ENCODE data around the gene NUP93. TPM values are rescaled to one million over a fixed set of nuclear protein-coding genes. Genes with fewer than 3 reads are reported as not detected.

The NUP93 gene
- total RNA-seq, 1 donor from 2014 or later, result 81.7 TPM

- no peak overlapping the region for H3K4me3 Mint-ChIP-seq (ENCODE audit: unreplicated experiment)
- peaks cover 1% of the 10 kb centered on the region for H3K36me3 Mint-ChIP-seq (ENCODE audit: unreplicated experiment)
- no peak overlapping the region for H3K27ac Mint-ChIP-seq (ENCODE audit: unreplicated experiment)
- TF ChIP-seq, protein P1, sequence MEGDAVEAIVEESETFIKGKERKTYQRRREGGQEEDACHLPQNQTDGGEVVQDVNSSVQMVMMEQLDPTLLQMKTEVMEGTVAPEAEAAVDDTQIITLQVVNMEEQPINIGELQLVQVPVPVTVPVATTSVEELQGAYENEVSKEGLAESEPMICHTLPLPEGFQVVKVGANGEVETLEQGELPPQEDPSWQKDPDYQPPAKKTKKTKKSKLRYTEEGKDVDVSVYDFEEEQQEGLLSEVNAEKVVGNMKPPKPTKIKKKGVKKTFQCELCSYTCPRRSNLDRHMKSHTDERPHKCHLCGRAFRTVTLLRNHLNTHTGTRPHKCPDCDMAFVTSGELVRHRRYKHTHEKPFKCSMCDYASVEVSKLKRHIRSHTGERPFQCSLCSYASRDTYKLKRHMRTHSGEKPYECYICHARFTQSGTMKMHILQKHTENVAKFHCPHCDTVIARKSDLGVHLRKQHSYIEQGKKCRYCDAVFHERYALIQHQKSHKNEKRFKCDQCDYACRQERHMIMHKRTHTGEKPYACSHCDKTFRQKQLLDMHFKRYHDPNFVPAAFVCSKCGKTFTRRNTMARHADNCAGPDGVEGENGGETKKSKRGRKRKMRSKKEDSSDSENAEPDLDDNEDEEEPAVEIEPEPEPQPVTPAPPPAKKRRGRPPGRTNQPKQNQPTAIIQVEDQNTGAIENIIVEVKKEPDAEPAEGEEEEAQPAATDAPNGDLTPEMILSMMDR (IDR thresholded peaks at IDR 0.05), result no peak
- H3K9me3 Mint-ChIP-seq (ENCODE audit: unreplicated experiment), result no peaks in the 10 kb centered on the region
- DNase-seq (ENCODE audit: extremely low spot score, unreplicated experiment), result no peak
- no peaks in the 10 kb centered on the region for H3K27me3 Mint-ChIP-seq (ENCODE audit: unreplicated experiment)
- H3K4me1 Mint-ChIP-seq (ENCODE audit: unreplicated experiment), result peaks cover 15% of the 10 kb centered on the region
Observed at GRCh38 chr16:56769677-56770076, 39.7 kb downstream of the NUP93 start.

DNA sequence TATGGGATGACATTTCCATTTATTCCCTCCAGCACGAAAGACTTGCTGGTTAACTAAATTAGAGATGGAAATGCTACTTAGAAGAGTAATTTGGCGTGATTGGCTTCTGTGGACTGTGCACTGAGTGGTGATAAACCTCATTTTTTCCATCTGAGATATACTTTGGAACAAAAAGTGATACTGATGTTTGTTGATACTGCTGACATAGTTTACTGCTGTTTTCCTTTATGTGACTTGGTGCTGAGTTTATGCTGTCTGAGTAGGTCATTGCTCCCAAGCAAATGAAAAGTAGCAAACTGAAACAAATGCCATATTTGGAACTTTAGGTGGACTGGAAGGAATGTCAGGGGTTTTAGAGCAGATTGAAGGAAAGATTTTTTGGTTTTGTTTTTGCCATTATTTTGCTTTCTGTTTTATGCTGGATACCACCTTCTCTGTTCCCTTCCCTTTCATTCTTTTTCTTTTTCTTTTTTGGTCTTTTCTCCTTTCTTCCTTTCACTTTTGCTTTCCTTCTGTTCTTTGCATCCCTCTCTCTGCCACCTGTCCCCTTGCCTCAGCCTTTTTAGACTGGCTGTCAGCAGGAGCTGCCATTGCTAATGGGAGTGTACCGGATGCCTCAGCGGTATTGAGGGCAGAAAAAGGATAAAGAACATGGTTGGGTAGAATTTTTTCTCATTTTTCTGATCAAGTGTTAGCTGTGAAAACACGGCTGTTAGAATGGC is 41.8 kb downstream of the NUP93 start:
- H3K27me3 Mint-ChIP-seq (ENCODE audit: unreplicated experiment), result no peaks in the 10 kb centered on the region
- peak overlapping the region; percentile 73 for H3K27ac Mint-ChIP-seq (ENCODE audit: unreplicated experiment)
- peaks cover 1% of the 10 kb centered on the region for H3K36me3 Mint-ChIP-seq (ENCODE audit: unreplicated experiment)
- no peak for DNase-seq (ENCODE audit: extremely low spot score, unreplicated experiment)
- TF ChIP-seq, protein P1 (IDR thresholded peaks at IDR 0.05), result no peak
- H3K9me3 Mint-ChIP-seq (ENCODE audit: unreplicated experiment), result no peaks in the 10 kb centered on the region
- H3K4me1 Mint-ChIP-seq (ENCODE audit: unreplicated experiment), result peaks cover 17% of the 10 kb centered on the region
- H3K4me3 Mint-ChIP-seq (ENCODE audit: unreplicated experiment), result no peak overlapping the region

DNA sequence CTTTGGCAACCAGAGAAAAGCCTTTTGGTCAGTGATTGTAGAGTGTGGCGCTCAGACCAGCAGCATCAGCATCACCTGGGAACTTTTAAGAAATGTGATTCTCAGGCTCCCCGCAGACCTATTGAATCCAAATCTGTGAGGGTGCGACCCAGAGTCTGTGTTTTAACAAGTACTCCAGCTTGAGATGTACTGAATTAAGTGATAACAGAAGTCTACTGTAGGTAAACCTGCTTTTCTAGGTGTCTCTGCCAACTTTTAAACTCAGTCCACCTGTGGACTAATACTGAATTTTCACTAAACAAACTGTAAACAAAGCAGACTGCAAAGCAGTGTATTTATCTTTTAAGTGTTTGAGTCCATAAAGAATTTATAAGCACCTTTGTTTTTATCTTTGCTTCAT is 43.6 kb downstream of the NUP93 start:
- H3K36me3 Mint-ChIP-seq (ENCODE audit: unreplicated experiment), result peaks cover 3% of the 10 kb centered on the region
- H3K4me3 Mint-ChIP-seq (ENCODE audit: unreplicated experiment), result no peak overlapping the region
- no peaks in the 10 kb centered on the region for H3K9me3 Mint-ChIP-seq (ENCODE audit: unreplicated experiment)
- TF ChIP-seq, protein P1 (IDR thresholded peaks at IDR 0.05), result no peak
- no peak for DNase-seq (ENCODE audit: extremely low spot score, unreplicated experiment)
- peaks cover 17% of the 10 kb centered on the region for H3K4me1 Mint-ChIP-seq (ENCODE audit: unreplicated experiment)
- no peak overlapping the region for H3K27ac Mint-ChIP-seq (ENCODE audit: unreplicated experiment)
- no peaks in the 10 kb centered on the region for H3K27me3 Mint-ChIP-seq (ENCODE audit: unreplicated experiment)

GRCh38 chr16:56774016-56774680 is 44.2 kb downstream of the NUP93 start:
- no peaks in the 10 kb centered on the region for H3K9me3 Mint-ChIP-seq (ENCODE audit: unreplicated experiment)
- H3K4me3 Mint-ChIP-seq (ENCODE audit: unreplicated experiment), result no peak overlapping the region
- no peaks in the 10 kb centered on the region for H3K27me3 Mint-ChIP-seq (ENCODE audit: unreplicated experiment)
- TF ChIP-seq, protein P1 (IDR thresholded peaks at IDR 0.05), result no peak
- H3K4me1 Mint-ChIP-seq (ENCODE audit: unreplicated experiment), result peaks cover 17% of the 10 kb centered on the region
- no peak overlapping the region for H3K27ac Mint-ChIP-seq (ENCODE audit: unreplicated experiment)
- no peak for DNase-seq (ENCODE audit: extremely low spot score, unreplicated experiment)
- peaks cover 3% of the 10 kb centered on the region for H3K36me3 Mint-ChIP-seq (ENCODE audit: unreplicated experiment)

DNA sequence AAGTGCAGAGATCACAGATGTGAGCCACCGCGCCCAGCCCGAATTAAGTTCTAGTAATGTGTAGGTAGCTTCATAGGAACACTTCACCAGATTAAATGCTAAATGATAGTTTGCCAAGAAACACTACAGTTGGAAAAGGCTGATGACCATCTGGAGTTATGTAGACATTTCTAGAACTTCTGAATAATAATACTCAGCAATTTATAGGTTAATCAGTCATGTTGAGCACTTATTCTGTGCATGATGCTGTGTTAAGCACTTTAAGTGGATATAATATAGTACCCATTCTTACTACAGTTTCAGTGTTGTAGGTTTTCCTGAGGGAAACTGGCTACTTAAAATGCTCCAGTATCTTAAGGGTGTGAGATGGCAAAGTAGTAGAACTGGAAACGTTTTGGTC is 45.2 kb downstream of the NUP93 start:
- no peaks in the 10 kb centered on the region for H3K27me3 Mint-ChIP-seq (ENCODE audit: unreplicated experiment)
- H3K9me3 Mint-ChIP-seq (ENCODE audit: unreplicated experiment), result no peaks in the 10 kb centered on the region
- peaks cover 3% of the 10 kb centered on the region for H3K36me3 Mint-ChIP-seq (ENCODE audit: unreplicated experiment)
- TF ChIP-seq, protein P1 (IDR thresholded peaks at IDR 0.05), result no peak
- no peak overlapping the region for H3K4me3 Mint-ChIP-seq (ENCODE audit: unreplicated experiment)
- no peak for DNase-seq (ENCODE audit: extremely low spot score, unreplicated experiment)
- peaks cover 22% of the 10 kb centered on the region for H3K4me1 Mint-ChIP-seq (ENCODE audit: unreplicated experiment)
- H3K27ac Mint-ChIP-seq (ENCODE audit: unreplicated experiment), result no peak overlapping the region
